22Rv1 (cell line): ENCODE data around the gene OSBPL3.

ENCODE experiments used
- CTCF ChIP-seq: fragments of 450-650 bp; IDR thresholded peaks from 2 replicates; pipeline ENCODE4 v1.5.1; 2017; ENCODE audit warnings: mild to moderate bottlenecking
- ZFX ChIP-seq: fragments of 450-650 bp; IDR thresholded peaks from 2 replicates; pipeline ENCODE4 v1.6.1; 2017; ENCODE audit warnings: antibody characterized with exemption, borderline replicate concordance

GRCh38 chr7:25024066-25024465, 44.1 kb upstream of the OSBPL3 start:
- TF ChIP-seq ZFX (no peak), CTCF (no peak)
